ENCODE data around the gene AQP2. TPM values are rescaled to one million over a fixed set of nuclear protein-coding genes. Genes with fewer than 3 reads are reported as not detected.

Gene AQP2
- total RNA-seq, 1 donor from 2014 or later = not detected

GRCh38 chr12:49946086-49946485 is 4.5 kb upstream of the AQP2 start:
- DNase-seq = no peak
- TF ChIP-seq, protein P1, sequence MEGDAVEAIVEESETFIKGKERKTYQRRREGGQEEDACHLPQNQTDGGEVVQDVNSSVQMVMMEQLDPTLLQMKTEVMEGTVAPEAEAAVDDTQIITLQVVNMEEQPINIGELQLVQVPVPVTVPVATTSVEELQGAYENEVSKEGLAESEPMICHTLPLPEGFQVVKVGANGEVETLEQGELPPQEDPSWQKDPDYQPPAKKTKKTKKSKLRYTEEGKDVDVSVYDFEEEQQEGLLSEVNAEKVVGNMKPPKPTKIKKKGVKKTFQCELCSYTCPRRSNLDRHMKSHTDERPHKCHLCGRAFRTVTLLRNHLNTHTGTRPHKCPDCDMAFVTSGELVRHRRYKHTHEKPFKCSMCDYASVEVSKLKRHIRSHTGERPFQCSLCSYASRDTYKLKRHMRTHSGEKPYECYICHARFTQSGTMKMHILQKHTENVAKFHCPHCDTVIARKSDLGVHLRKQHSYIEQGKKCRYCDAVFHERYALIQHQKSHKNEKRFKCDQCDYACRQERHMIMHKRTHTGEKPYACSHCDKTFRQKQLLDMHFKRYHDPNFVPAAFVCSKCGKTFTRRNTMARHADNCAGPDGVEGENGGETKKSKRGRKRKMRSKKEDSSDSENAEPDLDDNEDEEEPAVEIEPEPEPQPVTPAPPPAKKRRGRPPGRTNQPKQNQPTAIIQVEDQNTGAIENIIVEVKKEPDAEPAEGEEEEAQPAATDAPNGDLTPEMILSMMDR (IDR thresholded peaks at IDR 0.05) = no peak
- ChIA-PET CTCF (interaction anchor here (0.6 to 2.3 kb wide), 17 partner anchors 8 to 453 kb away, joined by 3 to 15 read pairs (median 4); partner anchors contain the start of gene CERS5), POLR2A (interaction anchor here (0.6 kb wide), 1 partner anchor 727 kb away, joined by 3 read pairs; no protein-coding TSS in a partner anchor)
- no peaks in the 10 kb centered on the region for H3K9me3 Mint-ChIP-seq
- no peaks in the 10 kb centered on the region for H3K36me3 Mint-ChIP-seq (ENCODE audit: low read depth)
- no peak overlapping the region for H3K27ac Mint-ChIP-seq
- no peak for ATAC-seq (ENCODE audit: low read depth)
- no peak overlapping the region for H3K4me3 Mint-ChIP-seq
- peaks cover 6% of the 10 kb centered on the region for H3K27me3 Mint-ChIP-seq
- H3K4me1 Mint-ChIP-seq = peaks cover 14% of the 10 kb centered on the region
- intact Hi-C loops (cut with micrococcal nuclease) = no loop called here

DNA sequence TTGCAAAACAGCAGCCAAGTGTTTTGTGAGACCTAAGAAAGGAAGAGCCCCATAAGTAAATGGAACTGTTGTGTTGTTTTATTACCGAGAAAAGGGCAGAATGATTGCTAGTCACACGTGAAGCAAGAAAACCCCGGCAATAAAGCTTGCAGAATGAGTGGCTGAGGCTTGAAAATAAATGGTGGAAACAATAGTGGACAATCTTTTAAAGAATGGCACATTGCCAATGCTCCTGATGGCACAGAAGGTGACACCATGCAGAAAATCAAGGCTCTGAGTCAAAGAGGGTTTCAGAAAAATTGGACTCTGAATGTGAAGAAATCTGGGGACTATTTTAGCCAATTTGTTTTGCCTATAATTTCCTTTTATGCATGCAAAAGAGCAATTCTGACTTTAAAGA is 4.0 kb upstream of the AQP2 start:
- no peak for ATAC-seq (ENCODE audit: low read depth)
- Mint-ChIP-seq H3K27me3 (peaks cover 6% of the 10 kb centered on the region), H3K4me1 (peaks cover 14% of the 10 kb centered on the region), H3K9me3 (no peaks in the 10 kb centered on the region), H3K27ac (no peak overlapping the region), H3K36me3 (ENCODE audit: low read depth) (no peaks in the 10 kb centered on the region), H3K4me3 (no peak overlapping the region)
- no peak for DNase-seq
- intact Hi-C loops (cut with micrococcal nuclease) = no loop called here
- CTCF ChIA-PET = interaction anchor here (1.0 to 2.3 kb wide), 9 partner anchors 8 to 109 kb away, joined by 3 to 15 read pairs (median 4); no protein-coding TSS in a partner anchor
- POLR2A ChIA-PET = no interaction called here
- TF ChIP-seq, protein P1 (IDR thresholded peaks at IDR 0.05) = no peak

DNA sequence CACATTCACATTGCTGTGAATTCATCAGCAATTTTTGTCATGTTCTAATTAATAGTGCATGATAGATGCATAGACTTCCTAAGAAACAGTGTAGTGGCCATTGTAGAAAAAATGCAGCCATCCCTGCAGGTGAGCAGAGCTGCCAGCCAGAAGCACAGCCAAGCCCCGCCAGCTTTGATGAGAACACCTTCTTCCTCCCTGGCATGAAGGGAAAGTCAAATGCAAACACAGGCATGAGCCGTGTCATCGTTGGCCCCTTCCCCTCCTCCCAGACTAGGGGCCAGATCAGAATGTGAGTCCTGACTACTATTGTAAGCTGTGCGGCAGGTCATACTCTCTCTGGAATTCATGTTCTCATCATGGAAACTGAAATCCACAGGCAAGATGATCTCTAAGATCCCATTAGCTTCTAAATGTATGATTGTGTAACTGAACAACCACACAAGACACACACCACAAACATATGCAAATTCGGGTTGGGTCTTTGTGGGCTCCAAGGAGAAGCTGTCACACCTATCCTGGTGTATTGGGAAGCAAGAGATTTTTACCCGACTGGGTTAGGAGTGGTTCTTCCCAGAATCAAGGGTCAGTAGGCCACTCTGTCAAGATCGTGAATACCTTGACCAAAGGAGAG is 2.8 kb upstream of the AQP2 start:
- Mint-ChIP-seq H3K36me3 (ENCODE audit: low read depth) (no peaks in the 10 kb centered on the region), H3K27me3 (peaks cover 6% of the 10 kb centered on the region), H3K9me3 (no peaks in the 10 kb centered on the region), H3K4me3 (no peak overlapping the region), H3K4me1 (peaks cover 6% of the 10 kb centered on the region), H3K27ac (no peak overlapping the region)
- no peak for DNase-seq
- TF ChIP-seq, protein P1 (IDR thresholded peaks at IDR 0.05) = no peak
- ATAC-seq (ENCODE audit: low read depth) = no peak
- intact Hi-C loops (cut with micrococcal nuclease) = no loop called here
- CTCF ChIA-PET = no interaction called here
- POLR2A ChIA-PET = no interaction called here

DNA sequence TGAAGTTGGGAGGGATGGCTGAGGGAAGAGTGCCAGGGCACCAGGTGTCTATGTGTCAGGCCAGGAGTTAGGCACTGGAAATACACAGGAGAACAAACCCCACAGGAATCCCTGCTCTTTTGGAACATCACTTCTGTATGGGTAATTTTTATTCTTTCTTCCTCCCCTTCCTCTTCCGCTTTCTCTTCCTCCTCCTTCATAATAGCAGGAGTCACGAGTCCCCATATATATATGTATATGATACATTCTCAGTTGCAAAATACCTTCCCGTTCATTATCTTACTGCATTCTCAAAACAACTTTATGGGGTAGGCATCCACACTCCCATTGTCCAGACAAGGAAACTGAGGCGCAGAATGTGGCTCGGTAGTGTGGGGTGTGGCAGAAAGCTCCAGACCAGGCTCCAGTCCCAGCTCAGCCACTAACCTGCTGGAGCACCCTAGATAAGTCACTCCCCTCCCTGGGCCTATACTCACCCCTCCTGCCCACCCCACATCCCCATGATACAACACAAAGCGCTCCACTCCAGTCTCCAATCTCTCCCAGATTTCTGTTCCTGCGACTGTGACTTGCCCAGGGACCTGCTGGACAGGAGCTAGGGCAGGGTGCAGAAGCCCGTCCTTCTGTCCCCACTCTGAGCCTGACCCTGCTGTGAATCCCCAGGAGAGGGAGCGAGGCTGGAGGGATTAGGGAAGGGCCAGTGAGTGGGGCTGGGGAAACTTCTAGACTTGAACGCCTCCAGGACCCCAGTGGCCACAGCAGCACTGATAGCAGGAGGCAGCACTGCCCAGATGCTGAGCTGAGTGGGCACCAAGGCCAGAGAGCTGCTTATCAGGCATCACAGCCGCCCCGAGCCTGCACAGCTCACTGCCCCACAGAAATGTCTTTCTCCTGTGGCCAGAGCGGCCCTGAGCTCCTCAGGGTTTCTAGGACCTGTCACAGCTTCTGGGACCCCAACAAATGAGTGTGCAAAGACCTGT is 1.4 kb upstream of the AQP2 start:
- ChIA-PET CTCF (no interaction called here), POLR2A (no interaction called here)
- intact Hi-C loops (cut with micrococcal nuclease) = no loop called here
- no peak overlapping the region for H3K4me3 Mint-ChIP-seq
- DNase-seq (no peak), ATAC-seq (ENCODE audit: low read depth) (no peak)
- TF ChIP-seq, protein P1 (IDR thresholded peaks at IDR 0.05) = no peak
- no peak overlapping the region for H3K27ac Mint-ChIP-seq
- H3K27me3 Mint-ChIP-seq = peaks cover 11% of the 10 kb centered on the region
- peaks cover 6% of the 10 kb centered on the region for H3K4me1 Mint-ChIP-seq
- no peaks in the 10 kb centered on the region for H3K9me3 Mint-ChIP-seq
- no peaks in the 10 kb centered on the region for H3K36me3 Mint-ChIP-seq (ENCODE audit: low read depth)

- POLR2A ChIA-PET = no interaction called here
- Mint-ChIP-seq H3K36me3 (ENCODE audit: low read depth) (no peaks in the 10 kb centered on the region), H3K4me1 (peaks cover 6% of the 10 kb centered on the region), H3K4me3 (no peak overlapping the region), H3K9me3 (no peaks in the 10 kb centered on the region), H3K27ac (no peak overlapping the region), H3K27me3 (peaks cover 19% of the 10 kb centered on the region)
- intact Hi-C loops (cut with micrococcal nuclease) = no loop called here
- CTCF ChIA-PET = no interaction called here
- TF ChIP-seq, protein P1 (IDR thresholded peaks at IDR 0.05) = no peak
- no peak for DNase-seq
- no peak for ATAC-seq (ENCODE audit: low read depth)
These were observed 671 bp upstream of the AQP2 start for GRCh38 chr12:49949866-49950265.

All from activated B cell treated with CpG ODN at 0.5 μM for 24 hours (primary cell).